Activated B cell treated with CpG ODN at 0.5 μM for 24 hours (primary cell): ENCODE measurements around the gene PTPRD. TPM values are rescaled to one million over a fixed set of nuclear protein-coding genes. Genes with fewer than 3 reads are reported as not detected.

Experiments used
- ATAC-seq: fragments of 200-7000 bp; cut with Tn5 transposase; one replicate; pipeline ENCODE4 v1.10.0; 2021; ENCODE audit warnings: low read depth, mild to moderate bottlenecking, moderate library complexity
- CTCF ChIA-PET: fragments of 350-600 bp; sonication (Branson Sonifier 250); formaldehyde crosslinking; loops from one replicate; lab custom pipeline; 2021; ENCODE audit warnings: antibody characterized with exemption; lab: Charles Lee
- POLR2A ChIA-PET: fragments of 350-600 bp; sonication (Branson Sonifier 250); formaldehyde crosslinking; loops from one replicate; lab custom pipeline; 2021; ENCODE audit warnings: antibody characterized with exemption; lab: Charles Lee
- DNase-seq: peaks from one replicate; pipeline ENCODE4 v3.0.0; 2022
- H3K27ac Mint-ChIP-seq: one replicate; pipeline ENCODE4 v1.8.0; 2020; ENCODE audit warnings: mixed read lengths
- H3K27me3 Mint-ChIP-seq: one replicate; pipeline ENCODE4 v1.8.0; 2021; ENCODE audit warnings: mixed read lengths
- H3K36me3 Mint-ChIP-seq: one replicate; pipeline ENCODE4 v1.8.0; 2021; ENCODE audit warnings: low read depth, mixed read lengths
- H3K4me1 Mint-ChIP-seq: one replicate; pipeline ENCODE4 v1.8.0; 2021; ENCODE audit warnings: mixed read lengths
- H3K4me3 Mint-ChIP-seq: one replicate; pipeline ENCODE4 v1.8.0; 2020; ENCODE audit warnings: mild to moderate bottlenecking, mixed read lengths
- H3K9me3 Mint-ChIP-seq: one replicate; pipeline ENCODE4 v1.8.0; 2020; ENCODE audit warnings: mixed read lengths
- CTCF ChIP-seq: fragments of 200-600 bp; IDR thresholded peaks from one replicate; pipeline ENCODE4 v1.8.0; 2022; ENCODE audit warnings: antibody characterized with exemption, mild to moderate bottlenecking
- intact Hi-C: fragments of 100-400 bp; cut with micrococcal nuclease; formaldehyde crosslinking; loops from one replicate; pipeline ENCODE4 v1.15.1; 2024
- total RNA-seq: library from RNA; stranded (reverse); gene quantifications from 2 replicates; pipeline ENCODE4 v1.2.3, GENCODE V29; 2022

Gene PTPRD
- total RNA-seq, 1 donor from 2014 or later, result 0.04 TPM

GRCh38 chr9:10148796-10149195 lies 464.0 kb downstream of the PTPRD start:
- no peak for TF ChIP-seq CTCF
- Mint-ChIP-seq H3K36me3 (no peaks in the 10 kb centered on the region), H3K4me3 (no peak overlapping the region), H3K4me1 (no peaks in the 10 kb centered on the region), H3K27me3 (no peaks in the 10 kb centered on the region), H3K27ac (no peak overlapping the region), H3K9me3 (peaks cover 5% of the 10 kb centered on the region)
- intact Hi-C loops, result no loop called here
- no peak for ATAC-seq
- POLR2A ChIA-PET, result no interaction called here
- DNase-seq, result no peak
- CTCF ChIA-PET, result no interaction called here

GRCh38 chr9:10146517-10147331 lies 466.1 kb downstream of the PTPRD start:
- Mint-ChIP-seq H3K4me3 (no peak overlapping the region), H3K36me3 (no peaks in the 10 kb centered on the region), H3K9me3 (peaks cover 5% of the 10 kb centered on the region), H3K4me1 (no peaks in the 10 kb centered on the region), H3K27me3 (no peaks in the 10 kb centered on the region), H3K27ac (no peak overlapping the region)
- DNase-seq (no peak), ATAC-seq (no peak)
- intact Hi-C loops, result no loop called here
- POLR2A ChIA-PET, result no interaction called here
- CTCF ChIA-PET, result no interaction called here
- no peak for TF ChIP-seq CTCF

GRCh38 chr9:10144355-10144754 lies 468.4 kb downstream of the PTPRD start:
- H3K4me1 Mint-ChIP-seq, result no peaks in the 10 kb centered on the region
- no peak overlapping the region for H3K4me3 Mint-ChIP-seq
- H3K36me3 Mint-ChIP-seq, result no peaks in the 10 kb centered on the region
- peaks cover 3% of the 10 kb centered on the region for H3K9me3 Mint-ChIP-seq
- ChIA-PET CTCF (no interaction called here), POLR2A (no interaction called here)
- intact Hi-C loops, result no loop called here
- TF ChIP-seq CTCF, result no peak
- no peak for ATAC-seq
- H3K27me3 Mint-ChIP-seq, result no peaks in the 10 kb centered on the region
- DNase-seq, result no peak
- no peak overlapping the region for H3K27ac Mint-ChIP-seq

GRCh38 chr9:10135553-10135952 lies 477.2 kb downstream of the PTPRD start:
- no peaks in the 10 kb centered on the region for H3K27me3 Mint-ChIP-seq
- TF ChIP-seq CTCF, result no peak
- H3K4me3 Mint-ChIP-seq, result no peak overlapping the region
- H3K4me1 Mint-ChIP-seq, result no peaks in the 10 kb centered on the region
- peaks cover 3% of the 10 kb centered on the region for H3K9me3 Mint-ChIP-seq
- intact Hi-C loops, result no loop called here
- no peaks in the 10 kb centered on the region for H3K36me3 Mint-ChIP-seq
- ATAC-seq, result no peak
- CTCF ChIA-PET, result no interaction called here
- no peak for DNase-seq
- POLR2A ChIA-PET, result no interaction called here
- no peak overlapping the region for H3K27ac Mint-ChIP-seq

- no peak overlapping the region for H3K4me3 Mint-ChIP-seq
- no peak for DNase-seq
- CTCF ChIA-PET, result no interaction called here
- H3K27me3 Mint-ChIP-seq, result no peaks in the 10 kb centered on the region
- POLR2A ChIA-PET, result no interaction called here
- H3K4me1 Mint-ChIP-seq, result no peaks in the 10 kb centered on the region
- intact Hi-C loops, result no loop called here
- no peaks in the 10 kb centered on the region for H3K36me3 Mint-ChIP-seq
- ATAC-seq, result no peak
- TF ChIP-seq CTCF, result no peak
- peaks cover 3% of the 10 kb centered on the region for H3K9me3 Mint-ChIP-seq
- no peak overlapping the region for H3K27ac Mint-ChIP-seq
Measured at GRCh38 chr9:10134266-10134665, 478.5 kb downstream of the PTPRD start.
